HG02571 (cell line): Measurements from ENCODE around the gene DNAJC6.
"Not testable (repeated sequence)": the region's sequence is repeated elsewhere in the genome, so short reads cannot be mapped to it uniquely, and the experiment has no call there.

Experiments
- ATAC-seq: cut with Tn5 transposase; IDR thresholded peaks from one replicate; pipeline ENCODE4 v1.9.1; 2021; ENCODE audit warnings: mild to moderate bottlenecking, moderate library complexity; ENCODE audit not compliant: unreplicated experiment

Gene DNAJC6

GRCh38 chr1:65355031-65355712, 45.8 kb downstream of the DNAJC6 start:
- no peak for ATAC-seq

GRCh38 chr1:65357291-65357960, 48.1 kb downstream of the DNAJC6 start:
- no peak for ATAC-seq

GRCh38 chr1:65359888-65360287, 50.5 kb downstream of the DNAJC6 start:
- ATAC-seq = no peak

GRCh38 chr1:65360648-65361047, 51.3 kb downstream of the DNAJC6 start:
- ATAC-seq = no peak

GRCh38 chr1:65362545-65362944, 53.2 kb downstream of the DNAJC6 start:
- ATAC-seq = no peak

- ATAC-seq = no peak
Observed at GRCh38 chr1:65363484-65363883, 54.1 kb downstream of the DNAJC6 start.

GRCh38 chr1:65368403-65368802, 59.1 kb downstream of the DNAJC6 start:
- ATAC-seq = no peak

GRCh38 chr1:65371544-65371943, 62.2 kb downstream of the DNAJC6 start:
- no peak for ATAC-seq

- ATAC-seq = no peak
Observed at GRCh38 chr1:65372557-65372956, 63.2 kb downstream of the DNAJC6 start.

- ATAC-seq = no peak
Observed at GRCh38 chr1:65377496-65378246, 68.3 kb downstream of the DNAJC6 start.

GRCh38 chr1:65378247-65378946, 69.1 kb downstream of the DNAJC6 start:
- ATAC-seq = no peak

GRCh38 chr1:65384426-65384825, 75.1 kb downstream of the DNAJC6 start:
- ATAC-seq = not testable (repeated sequence)

- no peak for ATAC-seq
Observed at GRCh38 chr1:65386439-65386838, 77.1 kb downstream of the DNAJC6 start.

- no peak for ATAC-seq
Observed at GRCh38 chr1:65387821-65388220, 78.5 kb downstream of the DNAJC6 start.

GRCh38 chr1:65388908-65389695, 79.8 kb downstream of the DNAJC6 start:
- ATAC-seq = no peak

- no peak for ATAC-seq
Observed at GRCh38 chr1:65392497-65392896, 83.2 kb downstream of the DNAJC6 start.

- peak; percentile 90 for ATAC-seq
Observed at GRCh38 chr1:65393347-65393746, 84.0 kb downstream of the DNAJC6 start.

- no peak for ATAC-seq
Observed at GRCh38 chr1:65393928-65394327, 84.6 kb downstream of the DNAJC6 start.

GRCh38 chr1:65395887-65396612, 86.7 kb downstream of the DNAJC6 start:
- no peak for ATAC-seq

- ATAC-seq = no peak
Observed at GRCh38 chr1:65398083-65398482, 88.7 kb downstream of the DNAJC6 start.
